ENCODE data around the gene RASL10B.
A peak's percentile ranks its signal among the peaks of the same experiment; 100 is the strongest.

Gene RASL10B

DNA sequence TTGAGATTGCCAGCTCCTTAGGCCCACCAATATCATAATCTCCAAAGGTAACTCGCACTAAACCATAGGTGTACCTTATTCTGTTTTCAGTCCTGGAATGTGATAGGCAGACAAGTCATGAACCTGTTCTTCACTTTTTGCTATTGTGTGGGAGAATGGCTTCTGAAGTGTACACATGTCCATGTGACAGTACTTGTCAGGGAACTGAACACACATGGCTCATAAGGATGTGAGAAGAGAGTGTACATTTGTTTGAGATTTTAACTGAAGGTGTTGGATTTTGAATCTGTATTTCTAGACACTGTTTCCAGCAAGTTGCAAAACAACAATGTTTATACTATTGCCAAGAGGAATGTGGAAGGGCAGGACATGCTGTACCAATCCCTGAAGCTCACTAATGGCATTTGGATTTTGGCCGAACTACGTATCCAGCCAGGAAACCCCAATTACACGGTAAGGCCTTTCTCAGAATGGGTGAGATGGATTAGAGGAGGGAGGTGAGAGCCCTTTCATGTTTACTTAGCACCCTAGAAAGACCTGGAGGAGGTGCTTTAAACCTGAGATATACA, 14.5 kb upstream of the RASL10B start:
- DNase-seq, result no peak
- intact Hi-C loops (cut with DNase I), result no loop called here

DNA sequence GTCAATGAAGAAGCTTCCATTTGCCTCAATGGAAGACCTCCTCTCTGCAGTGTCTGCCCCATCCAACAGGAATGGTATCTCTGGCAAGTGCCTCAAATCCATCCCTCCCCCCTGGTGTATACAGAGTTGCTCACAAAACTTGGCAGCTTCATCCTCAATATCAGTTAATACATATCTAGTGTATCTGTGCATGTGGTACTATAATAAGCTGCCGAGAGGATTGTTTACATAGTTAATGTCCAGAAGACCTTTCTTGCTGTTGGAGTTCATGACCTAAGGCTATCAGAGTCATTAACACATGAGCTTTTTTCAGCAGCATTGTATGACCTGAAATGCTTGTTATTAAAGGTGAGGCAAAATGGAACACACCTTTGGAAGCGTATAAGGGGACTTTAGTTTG, 14.0 kb upstream of the RASL10B start:
- no peak for DNase-seq

DNA sequence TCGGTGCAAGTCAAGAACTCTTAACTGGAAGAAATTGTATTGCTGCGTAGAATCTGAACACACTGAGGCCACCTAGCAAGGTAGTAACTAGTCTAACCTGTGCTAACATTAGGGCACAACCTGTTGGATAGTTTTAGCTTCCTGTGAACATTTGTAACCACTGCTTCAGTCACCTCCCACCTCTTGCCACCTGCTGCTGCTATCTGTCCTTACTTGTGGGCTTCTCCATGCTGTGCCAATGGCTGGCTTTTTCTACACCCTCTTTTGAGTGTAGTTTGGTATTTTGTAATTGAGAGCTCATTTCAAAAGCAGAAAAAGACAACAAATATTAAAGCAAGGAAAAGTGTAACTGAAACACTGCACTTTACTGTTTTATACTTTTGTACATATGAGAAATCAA, 7.7 kb upstream of the RASL10B start:
- intact Hi-C loops (cut with DNase I), result no loop called here
- no peak for DNase-seq

More for the DNA sequence above, 14.0 kb upstream of the RASL10B start:
- intact Hi-C loops (cut with DNase I), result no loop called here

DNA sequence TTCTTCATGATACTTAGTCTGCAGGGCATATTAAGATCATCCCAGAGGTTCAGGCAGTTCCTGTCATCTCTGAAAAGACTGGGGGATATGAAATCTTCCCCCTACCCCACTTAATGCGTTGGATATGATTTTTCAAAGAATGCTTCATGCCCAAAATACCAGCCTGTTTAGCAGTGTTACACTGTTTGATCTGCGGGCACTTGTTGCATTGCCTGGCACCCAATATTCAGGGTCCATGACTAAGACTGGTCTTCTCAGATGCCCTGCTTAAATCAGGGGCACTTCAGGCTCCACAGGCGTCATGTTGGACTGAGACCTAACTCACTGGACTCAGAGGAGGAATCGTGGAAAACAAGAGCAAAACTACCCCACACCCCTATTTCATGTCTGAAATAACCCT, 6.4 kb upstream of the RASL10B start:
- intact Hi-C loops (cut with DNase I), result no loop called here
- DNase-seq, result no peak

DNA sequence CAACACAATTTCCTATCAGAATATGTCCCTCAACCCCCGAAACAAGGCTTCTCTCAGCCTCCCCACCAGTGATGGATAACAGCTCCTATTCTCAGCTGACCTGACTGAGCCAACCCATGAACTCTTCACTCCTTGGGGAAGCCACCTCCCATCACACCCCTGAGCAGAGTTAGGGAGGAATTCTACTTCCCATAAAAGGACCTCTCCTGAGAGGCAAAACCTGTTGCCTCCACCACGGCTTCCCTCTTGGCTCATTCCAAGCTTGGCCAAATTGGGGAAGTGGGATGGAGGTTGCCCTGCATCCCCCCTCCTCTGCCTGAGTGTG, 5.7 kb upstream of the RASL10B start:
- DNase-seq, result no peak
- intact Hi-C loops (cut with DNase I), result no loop called here

DNA sequence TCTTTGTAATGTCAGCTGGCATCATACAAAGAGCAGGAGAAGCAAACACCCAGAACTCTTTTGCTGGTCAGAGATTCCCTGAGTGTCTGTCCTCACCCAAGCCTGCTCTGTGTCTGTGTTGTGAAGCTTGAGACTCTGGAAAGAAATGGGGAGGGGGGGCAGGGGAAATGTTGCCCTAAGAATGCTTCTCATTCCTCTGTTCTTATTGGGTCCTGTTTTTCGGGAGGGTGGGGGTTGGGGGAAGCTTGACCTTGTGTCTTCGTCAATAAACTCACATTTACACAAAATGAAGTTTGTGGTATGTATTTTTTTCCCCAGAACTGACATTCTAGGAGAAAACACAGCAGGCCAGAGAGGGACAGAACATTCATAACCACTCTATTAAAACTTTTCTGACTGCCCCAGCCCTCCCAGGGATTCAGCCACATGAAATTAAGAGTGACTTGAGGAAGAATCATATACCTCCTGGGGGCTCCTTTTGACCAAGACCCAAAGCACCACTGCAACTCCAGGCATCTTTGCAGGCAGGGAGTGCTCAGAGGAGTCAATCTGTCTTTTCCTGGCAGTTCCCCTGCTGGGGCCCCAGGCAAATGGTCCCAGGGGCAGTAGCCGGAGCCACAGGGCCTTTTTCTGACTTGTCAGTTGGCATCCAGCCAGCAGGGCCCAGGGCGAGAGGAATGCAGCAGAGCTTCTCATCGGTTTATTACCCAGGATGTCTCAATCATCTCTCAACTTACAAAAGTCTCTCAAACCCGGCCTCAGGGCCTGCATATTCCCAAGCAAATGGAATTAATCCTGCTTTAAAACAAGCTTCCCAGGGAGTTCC, 5.1 kb upstream of the RASL10B start:
- intact Hi-C loops (cut with DNase I), result no loop called here

DNA sequence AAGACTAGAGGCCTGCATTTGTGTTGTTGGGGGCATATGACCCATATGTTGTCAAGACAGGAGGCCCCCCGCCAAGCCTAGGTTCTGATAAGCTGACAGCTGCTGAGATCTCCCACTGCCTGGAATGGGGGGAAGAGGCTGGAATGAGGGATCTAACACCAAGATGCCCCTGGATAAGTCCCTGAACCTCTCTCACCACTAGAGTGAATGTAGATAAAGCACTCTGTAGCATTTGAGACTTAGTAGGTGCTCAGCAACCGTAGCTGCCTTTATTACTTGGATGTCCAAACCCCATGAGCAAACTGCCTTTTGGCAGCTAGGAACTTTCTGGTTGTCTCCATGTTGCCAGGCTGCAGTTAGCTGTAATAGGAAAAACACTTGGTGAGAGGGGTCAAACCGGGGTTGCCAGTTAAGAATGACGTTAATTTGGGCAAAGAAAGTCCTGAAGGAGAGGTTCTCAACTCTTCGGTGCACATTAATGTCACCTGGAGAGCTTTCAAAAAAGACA, 4.4 kb upstream of the RASL10B start:
- DNase-seq, result no peak
- intact Hi-C loops (cut with DNase I), result no loop called here

More for the DNA sequence above, 5.1 kb upstream of the RASL10B start:
- peak in 2 of 10 donors; percentile 86 to 87 for DNase-seq

DNA sequence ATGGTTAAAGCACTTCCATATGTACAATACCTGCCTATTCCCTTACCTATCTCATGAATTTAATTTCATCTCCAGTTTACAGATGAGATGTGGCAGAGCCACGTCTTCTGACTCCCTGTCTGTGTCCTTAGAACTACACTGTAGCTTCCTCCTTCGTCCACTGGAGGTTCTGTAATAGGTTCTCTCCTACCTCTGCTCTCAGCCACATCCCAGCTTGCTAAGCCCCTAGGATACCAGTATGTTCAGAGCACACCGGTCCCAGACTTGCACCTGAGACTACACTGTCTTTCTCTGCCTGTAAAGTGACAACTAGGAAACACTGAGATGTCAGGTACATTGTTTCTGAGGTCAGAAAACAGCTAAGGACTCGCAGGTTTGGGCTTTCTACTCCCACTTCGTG, 3.8 kb upstream of the RASL10B start:
- no peak for DNase-seq
- intact Hi-C loops (cut with DNase I), result no loop called here

DNA sequence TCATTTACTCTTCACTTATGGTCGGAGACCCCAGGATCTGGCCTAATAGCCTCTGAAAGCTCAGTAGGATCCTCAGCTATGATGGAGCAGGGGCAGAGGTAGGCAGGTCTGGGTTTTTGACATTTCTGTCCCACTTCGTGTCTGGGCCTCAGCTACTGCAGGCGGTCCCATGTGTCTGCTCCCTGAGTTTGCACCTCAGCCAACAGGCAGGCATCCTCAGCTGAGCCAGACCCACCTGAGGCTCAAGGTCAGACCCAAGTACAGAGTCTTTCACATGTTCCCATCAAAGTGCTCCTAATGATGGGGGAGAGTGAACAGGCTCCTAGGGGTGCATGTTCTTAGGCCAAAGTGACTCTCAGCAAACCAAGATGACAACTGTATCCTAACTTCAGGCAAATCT, 2.9 kb upstream of the RASL10B start:
- DNase-seq, result no peak
- intact Hi-C loops (cut with DNase I), result no loop called here

DNA sequence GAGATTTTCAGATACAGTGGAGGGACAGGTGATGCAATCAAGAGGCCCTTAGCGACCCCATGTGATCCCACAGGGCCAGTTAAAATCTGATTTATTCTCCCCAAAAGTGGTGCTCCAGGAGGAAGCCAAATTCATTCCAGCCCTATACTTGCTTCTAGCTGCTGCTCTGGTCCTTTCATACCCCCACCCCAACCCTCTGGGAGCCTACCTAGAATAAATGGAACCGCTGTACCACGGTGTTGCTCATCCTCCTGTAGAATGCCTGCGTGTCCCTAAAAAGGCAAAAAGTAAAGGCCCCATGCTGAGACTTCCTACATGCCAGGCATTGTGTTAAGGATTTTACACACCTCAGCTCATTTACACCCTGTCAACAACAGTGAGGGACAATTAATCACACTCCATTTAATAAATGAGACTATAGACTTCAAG, 2.0 kb upstream of the RASL10B start:
- intact Hi-C loops (cut with DNase I), result no loop called here
- DNase-seq, result no peak

DNA sequence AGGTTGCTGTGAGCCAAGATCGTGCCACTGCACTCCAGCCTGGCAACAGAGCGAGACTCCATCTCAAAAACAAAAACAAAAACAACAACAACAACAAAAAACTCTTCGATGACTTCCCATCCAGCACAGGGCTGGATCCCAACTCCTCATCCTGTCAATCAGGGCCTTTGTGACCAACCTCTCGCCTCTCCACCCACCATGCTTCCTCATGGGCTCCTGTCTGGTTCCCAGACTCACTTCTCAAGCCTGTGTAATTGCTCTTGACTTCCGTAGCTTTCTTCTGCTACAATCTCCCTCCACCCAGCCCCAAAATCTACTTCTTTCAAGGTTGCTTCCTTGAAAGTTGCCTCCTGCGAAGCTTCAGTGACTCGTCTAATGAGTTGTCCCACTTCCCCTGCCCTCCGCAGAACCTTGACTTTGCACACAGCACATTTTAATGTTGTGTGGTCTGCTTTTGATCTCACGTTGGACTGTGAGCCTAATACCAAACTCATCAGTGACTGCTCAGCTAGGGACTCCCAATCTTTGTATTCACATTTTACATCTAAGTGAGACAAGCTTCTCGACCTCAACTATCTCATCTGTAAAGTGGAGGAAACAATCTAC, 936 bp upstream of the RASL10B start:
- DNase-seq, result no peak
- intact Hi-C loops (cut with DNase I), result no loop called here

DNA sequence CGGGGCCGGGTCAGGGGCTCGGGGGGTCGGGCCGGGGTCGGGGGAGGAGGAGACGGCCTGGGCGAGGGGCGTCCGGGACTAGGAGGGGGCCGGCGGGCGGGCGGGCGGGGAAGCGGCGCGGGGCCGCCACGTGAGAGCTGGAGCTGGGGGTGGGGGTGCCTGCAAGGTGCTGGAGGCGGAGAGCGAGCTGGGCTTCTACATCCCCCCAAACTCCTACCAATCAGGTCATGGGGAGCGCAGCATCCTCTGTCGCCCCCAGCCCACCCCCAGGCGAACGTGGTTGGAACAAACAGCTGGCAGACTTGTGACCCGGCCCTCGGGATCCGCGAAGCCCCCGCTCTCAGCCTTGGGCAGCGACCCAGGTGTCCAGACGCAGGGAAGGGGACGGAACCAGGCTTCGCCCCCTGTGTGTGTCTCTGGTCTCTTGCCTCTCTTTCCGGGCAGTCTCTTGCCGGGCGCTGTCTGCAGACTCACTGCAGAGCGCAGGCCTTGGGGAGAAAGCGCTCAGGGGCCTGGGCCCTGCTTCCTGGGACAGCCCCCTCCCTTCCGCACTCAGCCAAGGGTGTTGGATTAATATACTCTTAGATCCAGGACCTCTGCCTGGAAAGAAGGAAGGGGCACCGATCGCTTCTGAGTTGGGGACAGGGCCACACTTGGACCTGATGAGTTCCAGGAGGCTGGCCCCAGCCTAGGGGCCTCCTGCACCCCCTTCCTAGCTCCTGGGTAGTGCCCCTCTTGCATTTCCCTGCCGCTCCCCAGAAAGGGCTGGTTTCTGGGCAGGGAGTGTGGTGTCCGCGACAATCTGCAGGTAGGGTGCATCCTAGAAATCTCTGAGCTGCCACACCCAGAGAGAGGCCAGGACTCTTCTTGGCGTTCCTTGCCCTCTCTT, 722 bp downstream of the RASL10B start:
- intact Hi-C loops (cut with DNase I), result no loop called here
- DNase-seq, result peak in 1 of 10 donors; percentile 85

DNA sequence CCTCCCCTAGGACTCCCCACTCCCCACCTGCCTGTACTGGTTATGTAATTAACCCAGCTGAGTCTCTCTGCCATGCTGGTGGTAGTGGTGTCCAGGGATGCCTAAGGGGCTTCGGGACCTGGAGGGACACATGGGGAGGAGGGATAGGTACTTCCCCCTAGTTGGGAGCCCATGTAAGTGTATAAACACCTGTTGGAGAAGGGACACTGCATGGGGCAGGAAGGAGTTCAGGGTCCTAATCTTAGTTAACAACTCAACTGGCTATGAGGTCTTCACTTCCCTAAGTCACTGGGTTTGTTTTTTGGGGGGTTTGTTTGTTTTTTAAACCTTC, 1.3 kb downstream of the RASL10B start:
- DNase-seq, result no peak
- intact Hi-C loops (cut with DNase I), result no loop called here

DNA sequence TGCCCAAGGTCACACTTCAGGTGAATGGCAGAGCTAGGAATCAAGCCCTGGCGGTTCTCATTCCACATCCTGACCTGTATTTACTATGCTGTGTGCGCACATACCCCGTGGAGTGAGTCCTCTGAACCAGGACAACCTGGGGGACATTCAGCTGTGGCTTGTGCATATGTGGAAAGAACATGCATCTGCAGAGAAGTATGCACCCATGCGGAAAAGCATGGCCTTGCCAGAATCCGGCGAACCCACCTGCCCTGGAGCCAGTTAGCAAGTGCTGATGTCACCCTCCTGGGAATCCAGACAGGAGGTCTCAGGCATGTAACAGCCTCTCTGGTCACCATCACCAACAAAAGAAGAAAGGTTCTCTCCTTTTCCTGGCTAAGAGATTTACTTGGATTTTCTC, 1.9 kb downstream of the RASL10B start:
- intact Hi-C loops (cut with DNase I), result no loop called here
- no peak for DNase-seq

DNA sequence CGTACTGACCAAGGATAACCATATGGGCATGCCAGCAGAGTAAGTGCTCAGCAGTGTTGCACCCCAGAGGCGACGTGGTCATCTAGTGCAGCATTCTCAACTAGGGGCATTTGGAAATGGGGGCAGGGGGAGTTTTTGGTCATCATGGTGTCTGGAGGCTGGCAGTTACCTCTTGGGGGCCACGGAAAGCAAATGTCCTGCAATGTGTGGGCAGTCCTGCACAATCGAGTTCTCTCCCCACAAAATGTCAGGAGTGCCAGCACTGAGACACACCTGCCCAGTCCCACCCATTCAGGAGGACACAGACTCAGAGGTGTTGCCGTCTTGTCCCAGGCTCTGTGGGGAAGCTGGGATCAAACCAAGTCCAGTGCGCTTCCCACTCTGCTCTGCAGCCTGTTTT, 3.0 kb downstream of the RASL10B start:
- intact Hi-C loops (cut with DNase I), result no loop called here
- no peak for DNase-seq

DNA sequence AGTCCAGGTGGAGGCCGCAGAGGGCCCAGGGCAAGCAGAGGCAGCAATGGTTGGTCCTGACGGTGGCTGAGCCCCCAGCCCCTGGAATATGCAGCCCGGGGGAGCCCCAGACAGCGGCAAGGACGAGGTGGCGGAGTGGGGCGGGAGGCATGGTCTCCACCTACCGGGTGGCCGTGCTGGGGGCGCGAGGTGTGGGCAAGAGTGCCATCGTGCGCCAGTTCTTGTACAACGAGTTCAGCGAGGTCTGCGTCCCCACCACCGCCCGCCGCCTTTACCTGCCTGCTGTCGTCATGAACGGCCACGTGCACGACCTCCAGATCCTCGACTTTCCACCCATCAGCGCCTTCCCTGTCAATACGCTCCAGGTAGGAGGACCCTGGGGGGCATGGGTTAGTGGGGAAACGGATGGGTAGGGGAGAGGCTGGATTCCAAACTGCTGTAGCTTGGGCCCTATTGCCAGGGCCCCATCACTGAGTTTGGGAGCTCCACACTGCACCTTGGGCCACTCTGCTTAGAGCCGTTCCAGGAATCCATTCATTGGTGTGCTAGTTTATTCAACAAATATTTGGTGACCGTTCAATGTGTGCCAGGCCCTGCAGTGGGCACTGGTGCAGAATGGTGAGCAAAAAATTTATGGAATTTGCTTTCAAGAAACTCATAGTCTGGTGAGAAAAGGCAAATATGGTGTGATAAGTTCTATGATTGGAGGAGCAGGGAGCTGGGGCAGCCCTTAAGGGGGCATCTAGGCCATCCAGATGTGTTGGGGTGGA, 3.8 kb downstream of the RASL10B start:
- intact Hi-C loops (cut with DNase I), result no loop called here
- no peak for DNase-seq

DNA sequence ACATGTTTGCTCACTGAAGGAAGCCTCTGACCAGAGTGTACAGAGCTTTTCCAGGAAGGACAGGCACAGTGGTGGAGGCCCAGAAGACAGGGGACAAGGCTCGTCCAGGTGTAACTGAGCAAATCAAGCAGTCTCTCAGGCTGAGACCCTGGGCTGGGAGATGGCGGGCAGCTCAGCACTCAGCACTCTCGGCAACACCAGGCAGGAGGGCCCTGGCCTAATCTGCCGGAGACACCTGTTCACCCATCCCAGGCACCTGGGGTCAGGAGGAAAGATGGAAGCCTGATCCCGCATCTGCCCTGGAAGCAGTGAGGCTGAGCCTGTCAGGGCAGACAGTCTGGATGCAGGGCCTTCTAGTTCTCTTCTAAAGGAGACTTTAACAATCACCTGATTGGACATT, 4.8 kb downstream of the RASL10B start:
- no peak for DNase-seq
- intact Hi-C loops (cut with DNase I), result no loop called here

DNA sequence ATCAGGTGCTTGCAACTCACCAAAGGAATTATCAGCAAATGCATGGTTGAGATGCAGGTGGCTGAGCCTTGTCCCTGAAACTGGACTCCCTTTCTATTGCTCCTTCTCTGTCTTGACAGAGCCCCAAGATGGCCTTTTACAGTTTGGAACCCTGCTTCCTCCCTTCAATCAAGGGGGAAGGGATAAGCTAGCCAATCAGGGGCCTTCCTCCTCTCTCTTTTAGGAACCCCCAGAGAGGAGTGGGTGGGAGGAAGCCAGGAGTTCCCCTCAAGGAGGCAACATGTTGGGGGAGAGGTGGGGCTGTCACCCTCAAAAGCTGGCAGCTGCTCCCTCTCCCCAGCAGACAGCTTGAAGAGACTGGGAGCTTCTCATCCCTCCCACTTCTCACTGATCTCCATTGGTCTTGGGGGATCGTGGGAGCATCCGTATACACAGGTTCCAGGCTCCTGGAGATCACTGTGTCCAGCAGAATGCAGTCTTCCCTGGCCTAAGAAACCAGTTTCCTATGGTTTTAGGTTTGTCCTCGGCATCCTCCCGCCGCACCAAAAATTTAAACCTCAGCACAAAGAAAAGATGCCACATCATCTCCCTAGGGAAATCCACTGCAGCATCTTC, 7.2 kb downstream of the RASL10B start:
- DNase-seq, result no peak
- intact Hi-C loops (cut with DNase I), result no loop called here

DNA sequence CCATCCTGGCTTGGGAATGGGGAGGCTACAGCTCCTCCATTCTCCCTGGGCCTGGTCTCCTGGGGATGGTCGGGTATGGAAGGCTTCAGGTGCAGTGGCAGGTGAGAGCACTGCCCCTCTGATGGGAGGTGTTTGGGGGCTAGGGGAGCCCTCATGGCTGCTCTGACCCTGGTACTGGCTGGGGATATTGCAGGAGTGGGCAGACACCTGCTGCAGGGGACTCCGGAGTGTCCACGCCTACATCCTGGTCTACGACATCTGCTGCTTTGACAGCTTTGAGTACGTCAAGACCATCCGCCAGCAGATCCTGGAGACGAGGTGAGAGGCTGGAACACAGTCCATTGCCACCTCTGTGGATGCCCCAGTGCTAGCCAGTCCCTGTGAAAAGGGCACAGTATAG, 8.8 kb downstream of the RASL10B start:
- intact Hi-C loops (cut with DNase I), result no loop called here
- DNase-seq, result no peak

All from posterior cingulate gyrus (tissue), 11 donors.